Calu3 (cell line): ENCODE measurements around the gene BBS7. TPM values are rescaled to one million over a fixed set of nuclear protein-coding genes. Genes with fewer than 3 reads are reported as not detected.

Source experiments
- Bru-seq: library from RNA; stranded (reverse); fragments of 400-500 nt; gene quantifications from one replicate; lab custom pipeline; 2021; lab: Mats Ljungman, UMichigan
- BruChase-seq, 2 experiments: library from RNA; stranded (reverse); fragments of 400-500 nt; gene quantifications; one replicate each; lab custom pipeline; 2021; lab: Mats Ljungman, UMichigan
- BruUV-seq: library from RNA; stranded (reverse); fragments of 400-500 nt; replicated peaks from 2 replicates; lab custom pipeline; 2021; lab: Mats Ljungman, UMichigan
- CTCF ChIA-PET: fragments of 300-600 bp; sonication (Branson Sonifier 250); formaldehyde crosslinking; loops from one replicate; lab custom pipeline; 2022; ENCODE audit warnings: antibody characterized with exemption; lab: Charles Lee
- DNase-seq: peaks from one replicate; pipeline ENCODE4 v3.0.0; 2022
- H3K27ac Mint-ChIP-seq: one replicate; pipeline ENCODE4 v1.8.0; 2022; ENCODE audit warnings: mixed read lengths; ENCODE audit not compliant: unreplicated experiment
- H3K27me3 Mint-ChIP-seq: one replicate; pipeline ENCODE4 v1.8.0; 2022; ENCODE audit warnings: mixed read lengths; ENCODE audit not compliant: unreplicated experiment
- H3K36me3 Mint-ChIP-seq: one replicate; pipeline ENCODE4 v1.8.0; 2022; ENCODE audit warnings: mild to moderate bottlenecking, moderate library complexity, mixed read lengths; ENCODE audit not compliant: insufficient read depth, unreplicated experiment
- H3K4me1 Mint-ChIP-seq: one replicate; pipeline ENCODE4 v1.8.0; 2022; ENCODE audit warnings: mild to moderate bottlenecking, low read depth, mixed read lengths; ENCODE audit not compliant: unreplicated experiment
- H3K4me3 Mint-ChIP-seq: one replicate; pipeline ENCODE4 v1.8.0; 2022; ENCODE audit warnings: mild to moderate bottlenecking, low read depth, moderate library complexity, mixed read lengths; ENCODE audit not compliant: unreplicated experiment
- H3K9me3 Mint-ChIP-seq: one replicate; pipeline ENCODE4 v1.8.0; 2022; ENCODE audit warnings: low read depth, mixed read lengths; ENCODE audit not compliant: unreplicated experiment
- CTCF ChIP-seq: fragments of 200-600 bp; IDR thresholded peaks from one replicate; pipeline ENCODE4 v1.8.0; 2022; ENCODE audit warnings: antibody characterized with exemption; ENCODE audit not compliant: unreplicated experiment
- intact Hi-C: fragments of 100-400 bp; cut with micrococcal nuclease; formaldehyde crosslinking; loops from one replicate; pipeline ENCODE4 v1.10.0; 2022; ENCODE audit not compliant: unreplicated experiment
- long read RNA-seq: library from polyadenylated mRNA; stranded (forward); transcript quantifications from one replicate; pipeline ENCODE4 v2.0.0, GENCODE V29; 2022
- total RNA-seq: library from RNA; stranded (reverse); gene quantifications from 2 replicates; pipeline ENCODE4 v1.2.3, GENCODE V29; 2022

The BBS7 gene
- total RNA-seq (11.7 and 12.4 TPM in 2 replicates), Bru-seq, nascent RNA (percentile 50 among the genes with signal in this experiment), BruChase-seq, experiment 1, labeled RNA remaining after a 6-hour chase (percentile 49 among the genes with signal in this experiment), BruChase-seq, experiment 2, labeled RNA remaining after a 2-hour chase (percentile 47 among the genes with signal in this experiment)
- long read RNA-seq, transcript BBS7-202 (4 exons, 725 nt) = major isoform, 11 of 23 reads
- long read RNA-seq, partial matches to known transcripts = 2 of 23 reads
- long read RNA-seq, other reads (novel, unspliced or antisense) = 2 of 23 reads

- peaks cover 10% of the 10 kb centered on the region for H3K4me1 Mint-ChIP-seq
- H3K27me3 Mint-ChIP-seq = no peaks in the 10 kb centered on the region
- H3K36me3 Mint-ChIP-seq = peaks cover 15% of the 10 kb centered on the region
- no TSS peak for BruUV-seq
- peak within 1 kb of the TSS; percentile 88 for H3K27ac Mint-ChIP-seq
- CTCF ChIA-PET = interaction anchor here (1.2 kb wide), 1 partner anchor 707 kb away, joined by 3 read pairs; no protein-coding TSS in a partner anchor
- intact Hi-C loops = no loop called here
- H3K9me3 Mint-ChIP-seq = no peaks in the 10 kb centered on the region
- DNase-seq = peak; percentile 93
- no peak for TF ChIP-seq CTCF
- H3K4me3 Mint-ChIP-seq = peak within 1 kb of the TSS; percentile 89
These were observed at the start of gene BBS7 for GRCh38 chr4:121869841-121870822. BBS7 (minus strand) TSS chr4:121870474; CDS start chr4:121870313, 161 bp downstream.

- no TSS peak for BruUV-seq
- CTCF ChIA-PET = no interaction called here
- Mint-ChIP-seq H3K36me3 (no peaks in the 10 kb centered on the region), H3K27ac (no peak overlapping the region), H3K27me3 (peaks cover 13% of the 10 kb centered on the region), H3K9me3 (no peaks in the 10 kb centered on the region), H3K4me1 (no peaks in the 10 kb centered on the region), H3K4me3 (no peak overlapping the region)
- DNase-seq = no peak
- TF ChIP-seq CTCF = no peak
- intact Hi-C loops = no loop called here
These were observed 43.4 kb upstream of the BBS7 start for GRCh38 chr4:121913667-121914066.

- CTCF ChIA-PET = no interaction called here
- no peak overlapping the region for H3K27ac Mint-ChIP-seq
- BruUV-seq = no TSS peak
- H3K36me3 Mint-ChIP-seq = no peaks in the 10 kb centered on the region
- H3K4me3 Mint-ChIP-seq = no peak overlapping the region
- TF ChIP-seq CTCF = no peak
- H3K4me1 Mint-ChIP-seq = no peaks in the 10 kb centered on the region
- no peaks in the 10 kb centered on the region for H3K9me3 Mint-ChIP-seq
- no peaks in the 10 kb centered on the region for H3K27me3 Mint-ChIP-seq
- intact Hi-C loops = loop anchor here (10.0 kb wide), 1 partner anchor 296 kb away; no protein-coding TSS in a partner anchor
- DNase-seq = no peak
These were observed 38.1 kb upstream of the BBS7 start for GRCh38 chr4:121908346-121908745.
